ENCODE results near the gene TTBK2. TPM values are rescaled to one million over a fixed set of nuclear protein-coding genes. Genes with fewer than 3 reads are reported as not detected.
A peak's percentile ranks its signal among the peaks of the same experiment; 100 is the strongest.

The TTBK2 gene
- total RNA-seq, 4 donors from 2014 or later = 8.3 to 28.8 (median 11.8) TPM

- no peak for ATAC-seq (ENCODE audit: low FRiP score)
- TF ChIP-seq CTCF (IDR thresholded peaks at IDR 0.05) = no peak
- no peak for DNase-seq (ENCODE audit: low spot score)
Observed at GRCh38 chr15:42707873-42708544, 212.6 kb downstream of the TTBK2 start.

GRCh38 chr15:42707068-42707467, 213.5 kb downstream of the TTBK2 start:
- no peak for DNase-seq (ENCODE audit: low spot score)
- no peak for ATAC-seq (ENCODE audit: low FRiP score)
- TF ChIP-seq CTCF (IDR thresholded peaks at IDR 0.05) = no peak

GRCh38 chr15:42705336-42705735, 215.2 kb downstream of the TTBK2 start:
- DNase-seq (ENCODE audit: low spot score) (no peak), ATAC-seq (ENCODE audit: low FRiP score) (no peak)
- TF ChIP-seq CTCF (IDR thresholded peaks at IDR 0.05) = no peak

- DNase-seq (ENCODE audit: low spot score) = peak; percentile 37
- no peak for TF ChIP-seq CTCF (IDR thresholded peaks at IDR 0.05)
- peak; percentile 93 for ATAC-seq (ENCODE audit: low FRiP score)
Observed at GRCh38 chr15:42704492-42704926, 216.1 kb downstream of the TTBK2 start.

- DNase-seq (ENCODE audit: low spot score) (no peak), ATAC-seq (ENCODE audit: low FRiP score) (no peak)
- TF ChIP-seq CTCF (IDR thresholded peaks at IDR 0.05) = no peak
Observed at GRCh38 chr15:42696626-42697025, 224.0 kb downstream of the TTBK2 start.

- ATAC-seq (ENCODE audit: low FRiP score) (no peak), DNase-seq (ENCODE audit: low spot score) (no peak)
- no peak for TF ChIP-seq CTCF (IDR thresholded peaks at IDR 0.05)
Observed at GRCh38 chr15:42695527-42696071, 225.0 kb downstream of the TTBK2 start.

- ATAC-seq (ENCODE audit: low FRiP score) (no peak), DNase-seq (ENCODE audit: low spot score) (no peak)
- TF ChIP-seq CTCF (IDR thresholded peaks at IDR 0.05) = no peak
Observed at GRCh38 chr15:42694398-42694797, 226.2 kb downstream of the TTBK2 start.
